GM19468 (cell line): ENCODE measurements around the gene MBD2.
"Not testable (repeated sequence)": the region's sequence is repeated elsewhere in the genome, so short reads cannot be mapped to it uniquely, and the experiment has no call there.

Experiments used
- ATAC-seq: cut with Tn5 transposase; IDR thresholded peaks from one replicate; pipeline ENCODE4 v1.9.1; 2021; ENCODE audit warnings: mild to moderate bottlenecking, moderate library complexity, moderate number of reproducible peaks; ENCODE audit not compliant: unreplicated experiment; ENCODE audit errors: extremely low read depth

Gene MBD2

GRCh38 chr18:54224379-54225014 is at the start of gene MBD2:
Gene MBD2 (minus strand): TSS chr18:54224669. CDS start chr18:54224559, 110 bp downstream.
- peak; percentile 95 for ATAC-seq

GRCh38 chr18:54269893-54270844 is 45.7 kb upstream of the MBD2 start:
- ATAC-seq: peak; percentile 5

GRCh38 chr18:54268751-54269150 is 44.3 kb upstream of the MBD2 start:
- ATAC-seq: no peak

- ATAC-seq: no peak
Measured at GRCh38 chr18:54267701-54268100, 43.2 kb upstream of the MBD2 start.

GRCh38 chr18:54263904-54264336 is 39.5 kb upstream of the MBD2 start:
- peak; percentile 88 for ATAC-seq

- ATAC-seq: peak; percentile 62
Measured at GRCh38 chr18:54261894-54262293, 37.4 kb upstream of the MBD2 start.

- ATAC-seq: no peak
Measured at GRCh38 chr18:54260396-54261072, 36.1 kb upstream of the MBD2 start.

- not testable (repeated sequence) for ATAC-seq
Measured at GRCh38 chr18:54257818-54258217, 33.3 kb upstream of the MBD2 start.

GRCh38 chr18:54257015-54257414 is 32.5 kb upstream of the MBD2 start:
- ATAC-seq: no peak

- no peak for ATAC-seq
Measured at GRCh38 chr18:54255141-54255540, 30.7 kb upstream of the MBD2 start.

GRCh38 chr18:54254265-54254758 is 29.8 kb upstream of the MBD2 start:
- no peak for ATAC-seq

GRCh38 chr18:54251606-54252390 is 27.3 kb upstream of the MBD2 start:
- no peak for ATAC-seq

- peak; percentile 78 for ATAC-seq
Measured at GRCh38 chr18:54250846-54251261, 26.4 kb upstream of the MBD2 start.

- no peak for ATAC-seq
Measured at GRCh38 chr18:54247511-54248175, 23.2 kb upstream of the MBD2 start.

GRCh38 chr18:54242327-54242726 is 17.9 kb upstream of the MBD2 start:
- no peak for ATAC-seq

- no peak for ATAC-seq
Measured at GRCh38 chr18:54241483-54241882, 17.0 kb upstream of the MBD2 start.

GRCh38 chr18:54240629-54241107 is 16.2 kb upstream of the MBD2 start:
- ATAC-seq: no peak

GRCh38 chr18:54239601-54240000 is 15.1 kb upstream of the MBD2 start:
- ATAC-seq: no peak

- no peak for ATAC-seq
Measured at GRCh38 chr18:54239091-54239490, 14.6 kb upstream of the MBD2 start.
